A549 treated with Mapracorat at 1 μM for 4 hours (cell line): ENCODE measurements around the gene RUNDC3A. TPM values are rescaled to one million over a fixed set of nuclear protein-coding genes. Genes with fewer than 3 reads are reported as not detected.

ENCODE experiments used
- total RNA-seq: library from RNA; stranded (reverse); fragments of 200-300 nt; extraction: Qiagen RNA extraction; gene quantifications from 5 replicates; pipeline ENCODE4 v1.2.3, GENCODE V29; 2022

RUNDC3A gene
- total RNA-seq, result 0.74 to 1.1 TPM (median 0.83 TPM) in 5 replicates

GRCh38 chr17:44308320-44308818 lies at the start of gene RUNDC3A:
TSS of gene RUNDC3A (plus strand) at chr17:44308601. CDS start at chr17:44308833, 232 bp downstream.

GRCh38 chr17:44267818-44268490 lies 40.4 kb upstream of the RUNDC3A start, which contains the start of gene SLC4A1:
TSS of gene SLC4A1 (minus strand) at chr17:44268135. CDS start at chr17:44262866, 5,269 bp downstream.

GRCh38 chr17:44324571-44325275 lies 16.3 kb downstream of the RUNDC3A start, which contains the start of gene SLC25A39:
TSS of gene SLC25A39 (minus strand) at chr17:44324823. CDS start at chr17:44323562, 1,261 bp downstream.

GRCh38 chr17:44344939-44345453 lies 36.6 kb downstream of the RUNDC3A start, which contains the start of gene GRN:
TSS of gene GRN (plus strand) at chr17:44345302. CDS start at chr17:44349165, 3,863 bp downstream.

GRCh38 chr17:44363613-44364159 lies 55.3 kb downstream of the RUNDC3A start, which contains the start of gene FAM171A2:
TSS of gene FAM171A2 (minus strand) at chr17:44363853. CDS start at chr17:44363714, 139 bp downstream.

Other genes with a start within 250 kb of the RUNDC3A start
- gene LSM12, start 241.9 kb upstream of the RUNDC3A start, total RNA-seq, result 50.1 to 55.9 TPM (median 51.9 TPM) in 5 replicates
- 117 to 181 TPM (median 160 TPM) in 5 replicates for gene G6PC3, start 237.9 kb upstream of the RUNDC3A start, total RNA-seq
- 13.9 to 19.7 TPM (median 15.3 TPM) in 5 replicates for gene HDAC5, start 185.0 kb upstream of the RUNDC3A start, total RNA-seq
- 8.4 to 11.2 TPM (median 10.1 TPM) in 5 replicates for gene HROB, start 166.7 kb upstream of the RUNDC3A start, total RNA-seq
- 0.07 to 0.32 TPM (median 0.12 TPM) in 3 of 5 replicates, not detected in the others for gene ASB16, start 137.9 kb upstream of the RUNDC3A start, total RNA-seq
- 36.2 to 44.7 TPM (median 43.5 TPM) in 5 replicates for gene TMUB2, start 121.6 kb upstream of the RUNDC3A start, total RNA-seq
- 49.9 to 70.2 TPM (median 66.3 TPM) in 5 replicates for gene ATXN7L3, start 108.7 kb upstream of the RUNDC3A start, total RNA-seq
- gene UBTF, start 88.9 kb upstream of the RUNDC3A start, total RNA-seq, result 86.8 to 95.4 TPM (median 90.0 TPM) in 5 replicates
- gene SLC4A1, start 40.5 kb upstream of the RUNDC3A start, total RNA-seq, result not detected in 5 replicates
- 141 to 218 TPM (median 197 TPM) in 5 replicates for gene SLC25A39, start 16.2 kb downstream of the RUNDC3A start, total RNA-seq
- 205 to 234 TPM (median 220 TPM) in 5 replicates for gene GRN, start 36.7 kb downstream of the RUNDC3A start, total RNA-seq
- gene FAM171A2, start 55.3 kb downstream of the RUNDC3A start, total RNA-seq, result 2.5 to 4.4 TPM (median 4.0 TPM) in 5 replicates
- 1.1 to 2.0 TPM (median 1.5 TPM) in 5 replicates for gene ITGA2B, start 81.0 kb downstream of the RUNDC3A start, total RNA-seq
- gene GPATCH8, start 194.8 kb downstream of the RUNDC3A start, total RNA-seq, result 16.8 to 24.3 TPM (median 21.6 TPM) in 5 replicates
- 25.7 to 39.3 TPM (median 35.8 TPM) in 5 replicates for gene FZD2, start 248.9 kb downstream of the RUNDC3A start, total RNA-seq